Keratinocyte (primary cell): ENCODE measurements around the gene PRSS1. TPM values are rescaled to one million over a fixed set of nuclear protein-coding genes. Genes with fewer than 3 reads are reported as not detected.

Experiments
- DNase-seq: peaks from one replicate; pipeline ENCODE4 v3.0.0-alpha.2; 2011; ENCODE audit warnings: low read depth, missing footprints, low spot score
- FAIRE-seq: peaks from 2 replicates; lab custom pipeline; 2011; peaks lifted over from hg19 to GRCh38; lab: Jason Lieb, UNC
- H2AFZ ChIP-seq: 2 replicates; pipeline ENCODE4 v1.6.0; 2012; ENCODE audit warnings: low read length, control low read depth, inconsistent platforms; ENCODE audit not compliant: control insufficient read depth
- H3K27ac ChIP-seq: 2 replicates; pipeline ENCODE4 v1.5.1; 2011; ENCODE audit warnings: low read length; ENCODE audit not compliant: control insufficient read depth, insufficient read depth
- H3K27me3 ChIP-seq: 3 replicates; pipeline ENCODE4 v1.6.0; 2011; ENCODE audit warnings: low read length; ENCODE audit not compliant: control insufficient read depth, insufficient read depth; ENCODE audit errors: extremely low read depth
- H3K36me3 ChIP-seq, 2 experiments: 2 replicates in 1 of 2; 3 replicates in 1 of 2; pipeline ENCODE4 v1.5.1; 2011; ENCODE audit warnings: low read length in 2 of 2, mild to moderate bottlenecking in 1 of 2; ENCODE audit not compliant: control insufficient read depth in 2 of 2, insufficient read depth in 2 of 2; ENCODE audit errors: extremely low read depth in 1 of 2
- H3K4me1 ChIP-seq: 3 replicates; pipeline ENCODE4 v1.5.1; 2011; ENCODE audit warnings: low read length; ENCODE audit not compliant: control insufficient read depth, insufficient read depth; ENCODE audit errors: extremely low read depth
- H3K4me2 ChIP-seq: 3 replicates; pipeline ENCODE4 v1.6.0; 2011; ENCODE audit warnings: low read depth, low read length; ENCODE audit not compliant: control insufficient read depth, insufficient read depth; ENCODE audit errors: extremely low read depth
- H3K4me3 ChIP-seq, 3 experiments: fragments of 200-600 bp in 1 of 3; sonication (generic) in 1 of 3; 2 replicates in 2 of 3; 3 replicates in 1 of 3; pipeline ENCODE4 v1.5.1; 2011 to 2016; ENCODE audit warnings: low read length in 3 of 3, mild to moderate bottlenecking in 3 of 3, control low read depth in 2 of 3, inconsistent platforms in 1 of 3, low read depth in 1 of 3, mixed read lengths in 1 of 3, mixed run types in 1 of 3, moderate library complexity in 1 of 3; ENCODE audit not compliant: control insufficient read depth in 2 of 3, insufficient read depth in 2 of 3; ENCODE audit errors: extremely low read depth in 1 of 3
- H3K79me2 ChIP-seq: 2 replicates; pipeline ENCODE4 v1.6.0; 2012; ENCODE audit warnings: low read length; ENCODE audit not compliant: control insufficient read depth, insufficient read depth
- H3K9ac ChIP-seq: 3 replicates; pipeline ENCODE4 v1.6.0; 2011; ENCODE audit warnings: low read length; ENCODE audit not compliant: control insufficient read depth, insufficient read depth; ENCODE audit errors: extremely low read depth
- H3K9me1 ChIP-seq: 3 replicates; pipeline ENCODE4 v1.6.0; 2011; ENCODE audit warnings: low read length; ENCODE audit not compliant: control insufficient read depth, insufficient read depth; ENCODE audit errors: extremely low read depth
- H3K9me3 ChIP-seq: 2 replicates; pipeline ENCODE4 v1.5.1; 2012; ENCODE audit warnings: low read depth, low read length; ENCODE audit not compliant: control insufficient read depth
- H4K20me1 ChIP-seq: 3 replicates; pipeline ENCODE4 v1.6.0; 2011; ENCODE audit warnings: low read length; ENCODE audit not compliant: control insufficient read depth, insufficient read depth; ENCODE audit errors: extremely low read depth
- CTCF ChIP-seq, 3 experiments: IDR thresholded peaks in 1 of 3; conservative IDR thresholded peaks in 1 of 3; optimal IDR thresholded peaks in 1 of 3; 2 replicates in 2 of 3; 3 replicates in 1 of 3; pipeline versions ENCODE3 to v1.5.1; 2011; ENCODE audit warnings: low read length in 3 of 3, mild to moderate bottlenecking in 3 of 3, moderate library complexity in 2 of 3, control low read depth in 1 of 3, inconsistent platforms in 1 of 3; ENCODE audit not compliant: insufficient read depth in 2 of 3; ENCODE audit errors: extremely low read depth in 1 of 3
- EZH2 ChIP-seq: IDR thresholded peaks from one replicate; pipeline ENCODE4 v1.6.1; 2012; ENCODE audit warnings: inconsistent platforms, mild to moderate bottlenecking, low read length, moderate library complexity
- dilution Hi-C: fragments of 300-500 bp; cut with MboI; formaldehyde crosslinking; loops from one replicate; pipeline ENCODE4 v1.7.0; 2020; ENCODE audit warnings: low sequenced_read_pairs; ENCODE audit not compliant: extremely low pct_ligation_motif_present
- polyA plus RNA-seq, 5 experiments: library from polyadenylated mRNA; depleted of rRNA in 3 of 5; stranded (reverse) in 3 of 5; stranded (forward) in 1 of 5; unstranded in 1 of 5; fragments of >200 nt; gene quantifications; 1 replicate in 1 of 5; 2 replicates in 3 of 5; 3 replicates in 1 of 5; pipeline versions ENCODE4 v1.2.1 to v1.2.3, GENCODE V29; 2011 to 2012; ENCODE audit warnings: missing spikeins in 2 of 5, low read depth in 1 of 5, low replicate concordance in 1 of 5

The PRSS1 gene
- polyA plus RNA-seq, 1 donor (not counting 4 experiments of a cell fraction or from before 2014, with no cell fraction given): not detected

GRCh38 chr7:142771353-142771723, 22.1 kb downstream of the PRSS1 start:
- Histone ChIP-seq H2AFZ (no peak overlapping the region), H3K9me1 (no peaks in the 10 kb centered on the region), H4K20me1 (no peaks in the 10 kb centered on the region), H3K4me3 (no peak overlapping the region), H3K9ac (no peak overlapping the region), H3K4me1 (peaks cover 2% of the 10 kb centered on the region), H3K9me3 (no peaks in the 10 kb centered on the region), H3K36me3 (no peaks in the 10 kb centered on the region), H3K4me2 (no peak overlapping the region), H3K27me3 (peaks cover 5% of the 10 kb centered on the region), H3K27ac (no peak overlapping the region), H3K79me2 (no peaks in the 10 kb centered on the region)
- dilution Hi-C loops: no loop called here
- no peak for DNase-seq
- no peak for TF ChIP-seq CTCF (optimal IDR thresholded peaks at IDR 0.05 in 1 of 3, IDR thresholded peaks at IDR 0.05 in 1 of 3, conservative IDR thresholded peaks at IDR 0.05 in 1 of 3; ENCODE audit: extremely low read depth in 1 of 3, insufficient read depth in 2 of 3, low read length in 3 of 3)
- no peak for TF ChIP-seq EZH2
- FAIRE-seq: no peak

GRCh38 chr7:142772051-142772450, 22.8 kb downstream of the PRSS1 start:
- no peak for TF ChIP-seq EZH2
- no peak for TF ChIP-seq CTCF (optimal IDR thresholded peaks at IDR 0.05 in 1 of 3, IDR thresholded peaks at IDR 0.05 in 1 of 3, conservative IDR thresholded peaks at IDR 0.05 in 1 of 3; ENCODE audit: extremely low read depth in 1 of 3, insufficient read depth in 2 of 3, low read length in 3 of 3)
- no peak overlapping the region for H3K4me3 ChIP-seq
- FAIRE-seq (no peak), DNase-seq (no peak)
- no peak overlapping the region for H3K27ac ChIP-seq
- peaks cover 5% of the 10 kb centered on the region for H3K27me3 ChIP-seq
- H3K4me1 ChIP-seq: peaks cover 2% of the 10 kb centered on the region
- H3K9me1 ChIP-seq: no peaks in the 10 kb centered on the region
- no peak overlapping the region for H3K9ac ChIP-seq
- dilution Hi-C loops: no loop called here
- no peaks in the 10 kb centered on the region for H3K79me2 ChIP-seq
- H2AFZ ChIP-seq: no peak overlapping the region
- H3K4me2 ChIP-seq: no peak overlapping the region
- no peaks in the 10 kb centered on the region for H3K9me3 ChIP-seq
- no peaks in the 10 kb centered on the region for H3K36me3 ChIP-seq
- no peaks in the 10 kb centered on the region for H4K20me1 ChIP-seq
